HEK293T (cell line): ENCODE measurements around the gene SIGLEC1.

Source experiments
- FOXA1 ChIP-seq: fragments of 450-650 bp; IDR thresholded peaks from 2 replicates; pipeline ENCODE4 v1.6.1; 2016; ENCODE audit warnings: mild to moderate bottlenecking
- SUZ12 ChIP-seq: fragments of 450-650 bp; IDR thresholded peaks from 2 replicates; pipeline ENCODE4 v1.6.1; 2016; ENCODE audit warnings: mild to moderate bottlenecking

DNA sequence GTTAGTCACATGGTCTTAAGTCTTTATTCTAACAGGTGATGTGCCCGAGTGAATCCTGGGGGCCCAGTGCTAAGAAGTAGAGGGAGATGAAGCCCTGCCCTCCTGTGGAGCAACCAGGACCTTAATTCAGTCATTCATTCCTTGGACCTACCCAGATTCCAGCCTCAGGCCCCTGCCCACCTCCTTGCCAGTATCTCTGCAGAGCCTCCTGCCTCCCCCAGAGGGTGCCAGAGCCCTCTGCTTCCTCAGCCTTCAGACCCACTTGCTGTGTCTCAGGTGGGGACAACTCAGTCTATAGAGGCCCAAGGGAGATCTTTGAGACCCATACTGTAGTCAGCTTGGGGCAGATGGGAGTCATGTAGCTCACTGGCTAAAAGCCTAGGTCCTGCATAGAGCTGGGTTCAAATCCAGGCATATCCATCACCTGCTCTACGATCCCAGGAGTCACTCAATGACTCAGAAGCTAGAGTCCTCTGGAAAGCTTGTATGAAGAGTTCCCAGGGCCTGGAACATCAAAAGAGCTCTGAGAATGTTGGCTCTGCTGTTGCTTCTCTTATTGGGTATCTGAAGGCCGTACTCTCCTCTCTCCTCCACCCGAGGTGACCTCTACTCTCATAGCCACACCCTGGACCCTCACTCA lies 3.9 kb upstream of the SIGLEC1 start:
- TF ChIP-seq SUZ12, result no peak
- TF ChIP-seq FOXA1, result no peak
